GM12891 (cell line): ENCODE data around the gene EEFSEC.

Experiments used
- POLR2A ChIP-seq: IDR thresholded peaks from 2 replicates; pipeline ENCODE4 v1.6.1; 2011; ENCODE audit warnings: low read depth, low read length, control low read depth
- POLR2AphosphoS5 ChIP-seq: IDR thresholded peaks from 2 replicates; pipeline ENCODE4 v1.6.1; 2011; ENCODE audit warnings: low read depth, low read length, control low read depth

- TF ChIP-seq POLR2A, result no peak
- TF ChIP-seq POLR2AphosphoS5, result no peak
These were observed 153.2 kb downstream of the EEFSEC start for GRCh38 chr3:128306481-128306880.
